Measurements from ENCODE around the gene LRBA. TPM values are rescaled to one million over a fixed set of nuclear protein-coding genes. Genes with fewer than 3 reads are reported as not detected.

Gene LRBA
- total RNA-seq, 1 donor from 2014 or later: 46.2 TPM

DNA sequence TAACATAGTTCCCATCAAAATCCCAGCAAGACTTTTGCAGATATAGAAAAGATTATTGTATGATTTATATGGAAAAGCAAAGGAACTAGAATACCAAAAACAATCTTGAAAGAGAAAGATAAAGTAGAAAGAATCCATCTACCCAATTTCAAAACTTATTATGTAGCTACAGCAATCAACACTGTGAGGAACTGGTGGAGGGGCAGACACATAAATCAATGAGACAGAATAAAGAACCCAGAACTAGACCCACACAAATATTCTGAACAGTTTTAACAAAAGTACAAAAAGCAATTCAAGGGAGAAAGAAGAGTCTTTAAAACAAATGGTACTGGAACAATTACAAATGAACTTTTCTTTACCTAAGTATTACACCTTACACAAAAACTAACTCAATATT, 67.0 kb downstream of the LRBA start:
- Histone ChIP-seq H3K4me1 (peaks cover 19% of the 10 kb centered on the region), H3K27me3 (ENCODE audit: low read depth) (no peaks in the 10 kb centered on the region), H3K27ac (no peak overlapping the region), H3K4me3 (no peak overlapping the region), H3K9me3 (no peaks in the 10 kb centered on the region), H3K36me3 (no peaks in the 10 kb centered on the region)
- TF ChIP-seq, protein P1, sequence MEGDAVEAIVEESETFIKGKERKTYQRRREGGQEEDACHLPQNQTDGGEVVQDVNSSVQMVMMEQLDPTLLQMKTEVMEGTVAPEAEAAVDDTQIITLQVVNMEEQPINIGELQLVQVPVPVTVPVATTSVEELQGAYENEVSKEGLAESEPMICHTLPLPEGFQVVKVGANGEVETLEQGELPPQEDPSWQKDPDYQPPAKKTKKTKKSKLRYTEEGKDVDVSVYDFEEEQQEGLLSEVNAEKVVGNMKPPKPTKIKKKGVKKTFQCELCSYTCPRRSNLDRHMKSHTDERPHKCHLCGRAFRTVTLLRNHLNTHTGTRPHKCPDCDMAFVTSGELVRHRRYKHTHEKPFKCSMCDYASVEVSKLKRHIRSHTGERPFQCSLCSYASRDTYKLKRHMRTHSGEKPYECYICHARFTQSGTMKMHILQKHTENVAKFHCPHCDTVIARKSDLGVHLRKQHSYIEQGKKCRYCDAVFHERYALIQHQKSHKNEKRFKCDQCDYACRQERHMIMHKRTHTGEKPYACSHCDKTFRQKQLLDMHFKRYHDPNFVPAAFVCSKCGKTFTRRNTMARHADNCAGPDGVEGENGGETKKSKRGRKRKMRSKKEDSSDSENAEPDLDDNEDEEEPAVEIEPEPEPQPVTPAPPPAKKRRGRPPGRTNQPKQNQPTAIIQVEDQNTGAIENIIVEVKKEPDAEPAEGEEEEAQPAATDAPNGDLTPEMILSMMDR (IDR thresholded peaks at IDR 0.05): no peak
- intact Hi-C loops (cut with DNase I): no loop called here
- ATAC-seq (no peak), DNase-seq (no peak)

DNA sequence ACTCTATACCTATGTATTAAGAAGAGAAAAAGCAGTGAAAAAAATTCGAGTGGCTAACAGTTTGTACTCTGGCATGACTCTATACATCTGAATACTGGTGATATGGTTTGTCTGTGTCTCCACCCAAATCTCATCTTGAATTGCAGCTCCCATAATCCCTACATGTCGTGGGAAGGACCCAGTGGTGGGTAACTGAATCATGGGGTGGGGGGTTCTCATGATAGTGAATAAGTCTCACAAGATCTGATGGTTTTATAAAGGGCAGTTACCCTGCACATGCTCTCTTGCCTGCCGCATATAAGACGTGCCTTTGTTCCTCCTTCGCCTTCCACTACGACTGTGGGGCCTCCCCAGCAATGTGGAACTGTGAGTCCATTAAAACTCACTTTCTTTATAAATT, 70.4 kb downstream of the LRBA start:
- ATAC-seq: no peak
- H3K27me3 ChIP-seq (ENCODE audit: low read depth): no peaks in the 10 kb centered on the region
- intact Hi-C loops (cut with DNase I): no loop called here
- no peaks in the 10 kb centered on the region for H3K9me3 ChIP-seq
- no peaks in the 10 kb centered on the region for H3K36me3 ChIP-seq
- H3K27ac ChIP-seq: no peak overlapping the region
- no peak for DNase-seq
- H3K4me1 ChIP-seq: peaks cover 8% of the 10 kb centered on the region
- H3K4me3 ChIP-seq: no peak overlapping the region
- TF ChIP-seq, protein P1 (IDR thresholded peaks at IDR 0.05): no peak

DNA sequence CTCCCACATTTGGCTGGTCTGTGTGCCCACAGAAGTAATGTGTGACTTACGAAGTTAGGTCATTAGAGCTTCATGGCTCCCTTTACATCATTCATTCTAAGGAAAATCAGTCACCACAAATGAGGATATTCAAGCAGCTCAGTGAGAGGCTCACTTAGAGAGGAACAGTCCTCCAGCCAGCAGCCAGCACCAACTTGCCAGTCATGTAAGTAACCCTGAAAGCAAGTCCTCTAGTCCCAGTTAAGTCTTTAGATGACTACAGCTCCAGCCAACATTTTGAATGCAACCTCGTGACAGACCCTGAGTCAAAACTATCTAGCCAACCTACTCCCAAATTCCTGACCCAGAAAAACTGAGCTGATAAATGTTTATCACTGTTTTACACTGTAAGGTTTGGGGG, 71.3 kb downstream of the LRBA start:
- no peaks in the 10 kb centered on the region for H3K9me3 ChIP-seq
- no peak overlapping the region for H3K27ac ChIP-seq
- peaks cover 5% of the 10 kb centered on the region for H3K4me1 ChIP-seq
- intact Hi-C loops (cut with DNase I): no loop called here
- no peak overlapping the region for H3K4me3 ChIP-seq
- no peaks in the 10 kb centered on the region for H3K27me3 ChIP-seq (ENCODE audit: low read depth)
- TF ChIP-seq, protein P1 (IDR thresholded peaks at IDR 0.05): no peak
- ATAC-seq: peak; percentile 27 to 43
- no peak for DNase-seq
- no peaks in the 10 kb centered on the region for H3K36me3 ChIP-seq

DNA sequence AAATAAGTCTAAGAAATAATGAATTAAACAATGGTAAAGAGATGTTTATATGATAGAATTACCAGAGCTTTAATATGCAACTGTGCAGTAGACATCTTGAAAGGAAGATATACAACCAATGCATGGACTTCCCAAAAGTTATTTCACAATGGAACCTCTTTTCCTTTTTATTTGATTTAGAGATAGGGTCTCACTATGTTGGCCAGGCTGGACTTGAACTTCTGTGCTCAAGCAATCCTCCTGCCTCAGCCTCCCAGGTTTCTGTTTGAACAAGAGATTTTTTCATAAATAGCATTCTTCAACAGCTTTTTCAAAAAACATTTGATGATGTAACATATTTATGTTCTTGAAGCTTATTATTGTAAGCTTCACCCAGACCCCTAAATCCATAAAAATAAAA, 72.0 kb downstream of the LRBA start:
- TF ChIP-seq, protein P1 (IDR thresholded peaks at IDR 0.05): no peak
- DNase-seq (no peak), ATAC-seq (no peak)
- Histone ChIP-seq H3K4me3 (no peak overlapping the region), H3K27me3 (ENCODE audit: low read depth) (no peaks in the 10 kb centered on the region), H3K27ac (no peak overlapping the region), H3K4me1 (peaks cover 5% of the 10 kb centered on the region), H3K9me3 (no peaks in the 10 kb centered on the region), H3K36me3 (no peaks in the 10 kb centered on the region)
- intact Hi-C loops (cut with DNase I): no loop called here

DNA sequence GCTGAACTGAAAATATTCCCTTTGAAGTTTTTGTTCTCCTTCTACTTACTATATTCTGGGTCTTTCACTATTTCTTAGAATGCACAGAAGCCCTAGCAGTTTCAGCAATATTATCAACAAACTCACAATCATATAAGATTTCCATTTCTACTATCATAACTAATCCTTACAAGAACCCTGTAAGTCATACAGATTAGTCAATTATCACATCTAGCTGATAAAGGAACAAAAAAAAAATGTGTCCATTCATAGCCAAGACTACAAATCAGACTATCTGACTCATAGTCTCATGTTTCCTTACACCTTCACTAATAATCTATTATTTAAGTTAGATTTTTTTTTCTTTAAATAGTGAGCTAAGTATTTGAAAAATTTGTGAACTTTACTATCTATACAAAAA, 72.5 kb downstream of the LRBA start:
- Histone ChIP-seq H3K36me3 (no peaks in the 10 kb centered on the region), H3K4me3 (no peak overlapping the region), H3K27ac (no peak overlapping the region), H3K4me1 (peaks cover 5% of the 10 kb centered on the region), H3K9me3 (no peaks in the 10 kb centered on the region), H3K27me3 (ENCODE audit: low read depth) (no peaks in the 10 kb centered on the region)
- no peak for ATAC-seq
- intact Hi-C loops (cut with DNase I): no loop called here
- TF ChIP-seq, protein P1 (IDR thresholded peaks at IDR 0.05): no peak
- no peak for DNase-seq

DNA sequence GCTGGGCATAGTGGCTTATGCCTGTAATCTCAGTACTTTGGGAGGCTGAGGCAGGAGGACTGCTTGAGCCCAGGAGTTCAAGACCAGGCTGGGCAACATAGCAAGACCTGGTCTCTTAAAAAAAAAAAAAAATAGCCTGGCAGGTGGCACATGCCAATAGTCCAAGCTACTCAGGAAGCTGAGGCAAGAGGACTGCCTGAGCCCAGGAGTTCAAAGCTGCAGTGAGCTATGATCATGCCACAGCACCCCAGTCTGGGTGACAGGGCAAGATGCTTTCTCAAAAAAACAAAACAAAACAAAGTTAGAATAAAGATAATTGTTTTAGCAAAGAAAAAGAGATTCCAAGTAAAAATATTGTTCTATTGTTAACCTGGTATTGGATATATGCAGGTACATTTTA, 75.0 kb downstream of the LRBA start:
- DNase-seq: no peak
- intact Hi-C loops (cut with DNase I): no loop called here
- Histone ChIP-seq H3K4me3 (no peak overlapping the region), H3K4me1 (peaks cover 5% of the 10 kb centered on the region), H3K27me3 (ENCODE audit: low read depth) (no peaks in the 10 kb centered on the region), H3K27ac (no peak overlapping the region), H3K9me3 (no peaks in the 10 kb centered on the region), H3K36me3 (no peaks in the 10 kb centered on the region)
- TF ChIP-seq, protein P1 (IDR thresholded peaks at IDR 0.05): no peak
- ATAC-seq: no peak

Measured in lower lobe of right lung (tissue), 2 donors.